Measurements from ENCODE around the gene KLHL7.
"Not testable (repeated sequence)": the region's sequence is repeated elsewhere in the genome, so short reads cannot be mapped to it uniquely, and the experiment has no call there.

Gene KLHL7

GRCh38 chr7:23183279-23184012 is 77.9 kb downstream of the KLHL7 start:
- DNase-seq, result no peak

- no peak for DNase-seq
Measured at GRCh38 chr7:23184291-23184690, 78.7 kb downstream of the KLHL7 start.

GRCh38 chr7:23184709-23185359 is 79.2 kb downstream of the KLHL7 start:
- no peak for DNase-seq

GRCh38 chr7:23185980-23186379 is 80.4 kb downstream of the KLHL7 start:
- DNase-seq, result no peak

GRCh38 chr7:23191022-23191421 is 85.4 kb downstream of the KLHL7 start:
- DNase-seq, result no peak

- not testable (repeated sequence) for DNase-seq
Measured at GRCh38 chr7:23193650-23194227, 88.2 kb downstream of the KLHL7 start.

GRCh38 chr7:23196306-23196705 is 90.7 kb downstream of the KLHL7 start:
- DNase-seq, result no peak

GRCh38 chr7:23197745-23198144 is 92.2 kb downstream of the KLHL7 start:
- not testable (repeated sequence) for DNase-seq

- no peak for DNase-seq
Measured at GRCh38 chr7:23200331-23200730, 94.7 kb downstream of the KLHL7 start.

- DNase-seq, result no peak
Measured at GRCh38 chr7:23204241-23204640, 98.7 kb downstream of the KLHL7 start.

GRCh38 chr7:23205577-23205908 is 100.0 kb downstream of the KLHL7 start:
- DNase-seq, result no peak

- DNase-seq, result no peak
Measured at GRCh38 chr7:23205909-23206767, 100.6 kb downstream of the KLHL7 start.

GRCh38 chr7:23207021-23207420 is 101.4 kb downstream of the KLHL7 start:
- no peak for DNase-seq

- no peak for DNase-seq
Measured at GRCh38 chr7:23207884-23208283, 102.3 kb downstream of the KLHL7 start.

GRCh38 chr7:23208316-23208715 is 102.7 kb downstream of the KLHL7 start:
- no peak for DNase-seq

- DNase-seq, result no peak
Measured at GRCh38 chr7:23210506-23210905, 104.9 kb downstream of the KLHL7 start.

- DNase-seq, result no peak
Measured at GRCh38 chr7:23211589-23211988, 106.0 kb downstream of the KLHL7 start.

GRCh38 chr7:23212395-23212794 is 106.8 kb downstream of the KLHL7 start:
- DNase-seq, result no peak

GRCh38 chr7:23212841-23213240 is 107.3 kb downstream of the KLHL7 start:
- no peak for DNase-seq

GRCh38 chr7:23213755-23214154 is 108.2 kb downstream of the KLHL7 start:
- DNase-seq, result no peak

GRCh38 chr7:23214423-23214822 is 108.8 kb downstream of the KLHL7 start:
- no peak for DNase-seq

GRCh38 chr7:23214938-23215337 is 109.4 kb downstream of the KLHL7 start:
- no peak for DNase-seq

- DNase-seq, result no peak
Measured at GRCh38 chr7:23216021-23216420, 110.4 kb downstream of the KLHL7 start.
